IPS-NIHi7 (cell line): ENCODE measurements around the gene MRPL2.

Experiments
- DNase-seq: peaks from one replicate; pipeline ENCODE4 v3.0.0; 2012; ENCODE audit warnings: mixed read lengths; ENCODE audit errors: extremely low spot score

Gene MRPL2

GRCh38 chr6:43021270-43022047 is 37.8 kb downstream of the MRPL2 start, which contains the start of gene RRP36:
TSS of gene RRP36 (plus strand) at chr6:43021623. CDS start at chr6:43021655, 32 bp downstream.
- DNase-seq: peak; percentile 89

- DNase-seq: peak; percentile 78
Measured at GRCh38 chr6:43020847-43021246, 38.4 kb downstream of the MRPL2 start.

DNA sequence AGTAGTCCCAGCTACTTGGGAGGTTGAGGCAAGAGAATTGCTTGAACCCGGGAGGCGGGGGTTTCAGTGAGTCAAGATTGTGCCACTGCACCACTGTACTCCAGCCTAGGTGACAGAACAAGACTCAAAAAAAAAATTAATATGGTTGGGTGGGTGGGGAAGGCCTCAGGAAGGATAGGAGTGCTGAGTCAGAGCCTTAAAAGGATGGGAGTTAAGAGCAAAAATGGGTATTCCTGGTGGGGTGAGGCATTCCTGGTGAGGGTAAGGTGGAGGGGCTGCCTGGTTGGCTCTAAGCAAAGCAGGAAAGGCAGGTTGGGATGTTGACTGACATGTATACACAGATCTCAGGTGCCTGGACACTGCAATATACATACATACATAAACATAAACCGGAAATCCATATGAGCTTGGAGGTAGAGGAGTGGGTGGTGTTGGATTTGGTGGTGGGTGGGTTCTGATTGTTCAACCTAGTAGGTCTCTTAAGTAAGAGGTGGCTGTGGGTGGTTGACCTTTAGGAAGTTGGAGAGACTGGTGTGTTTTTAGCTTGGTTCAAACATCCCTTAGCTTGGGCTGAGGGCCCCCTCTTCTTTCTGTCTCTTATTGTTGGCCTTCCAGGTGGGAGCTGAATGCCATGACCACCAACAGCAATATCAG is 39.1 kb downstream of the MRPL2 start:
- DNase-seq: no peak

GRCh38 chr6:43019152-43019551 is 40.1 kb downstream of the MRPL2 start:
- DNase-seq: no peak

DNA sequence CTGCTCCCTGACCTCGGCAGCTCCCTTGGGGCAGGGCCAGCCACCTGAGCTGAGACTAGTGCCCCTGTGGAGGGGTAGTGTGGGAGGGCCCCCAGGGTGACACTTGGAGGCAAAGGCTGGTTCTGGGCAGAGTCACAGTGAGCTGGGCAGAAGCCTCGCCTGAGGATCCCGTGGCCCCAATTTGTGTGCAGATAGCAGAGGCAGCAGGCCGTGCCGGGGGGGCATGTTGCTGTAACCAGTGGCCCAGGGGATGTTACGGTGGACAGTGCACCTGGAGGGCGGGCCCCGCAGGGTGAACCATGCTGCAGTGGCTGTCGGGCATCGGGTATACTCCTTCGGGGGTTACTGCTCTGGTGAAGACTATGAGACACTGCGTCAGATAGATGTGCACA is 42.3 kb downstream of the MRPL2 start:
- no peak for DNase-seq

DNA sequence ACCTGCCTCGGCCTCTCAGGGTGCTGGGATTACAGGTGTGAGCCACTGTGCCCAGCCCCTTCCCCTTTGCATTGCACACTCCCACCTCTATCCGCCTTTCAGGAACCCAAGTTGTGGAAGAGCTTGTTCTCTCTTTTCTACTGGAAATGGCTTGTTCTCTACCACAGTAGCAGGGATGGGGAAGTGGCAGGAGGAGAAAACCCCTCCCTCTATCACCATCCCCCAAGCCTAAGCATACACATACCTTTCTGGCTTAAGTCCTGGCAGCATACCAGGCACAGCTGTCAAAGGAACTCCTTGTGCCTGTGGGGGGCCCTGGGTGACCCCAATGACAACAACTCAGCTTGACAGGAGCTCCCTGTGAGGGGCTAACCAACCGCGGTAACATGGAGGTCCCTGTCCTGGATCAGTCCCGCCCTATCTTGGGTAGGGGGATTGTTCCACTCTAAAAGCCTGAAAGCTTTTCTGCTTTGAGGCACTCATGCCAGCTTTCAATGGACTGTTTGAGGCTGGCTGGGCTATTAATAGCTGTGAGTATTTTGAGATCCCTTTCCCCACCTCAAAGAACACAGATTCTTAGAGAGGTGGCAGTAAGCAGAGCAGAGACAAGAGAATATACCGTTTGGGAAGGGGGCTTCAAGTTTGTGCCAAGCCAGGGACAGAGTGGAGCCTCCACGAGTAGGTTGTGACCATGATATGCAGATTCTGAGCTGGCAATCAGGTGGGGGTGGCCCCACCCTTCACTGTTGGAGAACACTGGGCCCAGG is 42.9 kb downstream of the MRPL2 start:
- no peak for DNase-seq

GRCh38 chr6:43014434-43014909 is 44.8 kb downstream of the MRPL2 start:
- DNase-seq: no peak

GRCh38 chr6:43013843-43014433 is 45.3 kb downstream of the MRPL2 start, which contains the start of the genes KLHDC3 and MEA1:
TSS of gene KLHDC3 (plus strand) at chr6:43014249. CDS start at chr6:43017193, 2,944 bp downstream.
TSS of gene MEA1 (minus strand) at chr6:43013946. CDS start at chr6:43013813, 133 bp downstream.
- DNase-seq: peak; percentile 99

- DNase-seq: no peak
Measured at GRCh38 chr6:43013097-43013842, 46.0 kb downstream of the MRPL2 start.

DNA sequence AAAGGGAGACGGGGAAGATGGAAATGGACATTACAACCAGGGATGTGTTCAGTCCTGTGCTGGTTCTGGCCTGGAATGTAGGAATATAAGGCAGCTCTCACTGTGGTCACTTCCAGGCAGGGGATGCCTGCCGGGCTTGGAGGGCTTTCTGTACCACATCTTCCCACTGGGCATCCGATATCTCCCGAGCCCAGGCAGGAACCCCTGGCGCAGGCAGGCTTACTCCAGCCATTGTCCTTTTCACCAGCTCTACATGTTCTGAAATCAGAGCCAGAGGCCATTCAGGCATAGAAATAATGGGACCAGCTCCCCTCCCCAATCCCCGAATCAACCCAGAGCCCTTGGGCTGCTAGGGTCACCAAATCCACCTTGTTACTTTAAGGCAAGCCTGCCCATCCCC is 46.9 kb downstream of the MRPL2 start:
- no peak for DNase-seq

DNA sequence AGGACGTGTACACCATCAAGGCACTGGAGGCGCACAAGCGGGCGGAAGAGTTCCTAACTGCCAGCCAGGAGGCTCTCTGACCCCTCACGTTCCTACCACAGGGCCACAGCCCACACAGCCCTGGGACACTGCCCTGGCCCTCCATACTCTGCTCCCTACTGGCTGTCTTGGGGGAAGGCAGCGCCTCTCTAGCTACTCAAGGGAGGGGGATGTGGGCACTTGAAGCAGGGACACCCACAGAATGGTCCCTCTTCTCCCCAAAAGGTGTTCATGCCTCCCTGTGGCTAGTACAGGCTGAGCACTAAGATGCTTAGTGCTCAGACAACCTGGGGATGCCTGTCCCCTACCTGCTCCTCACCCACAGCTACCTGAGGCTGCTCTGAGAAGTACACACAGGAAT is 48.0 kb downstream of the MRPL2 start:
- DNase-seq: no peak

GRCh38 chr6:43009124-43009523 is 50.1 kb downstream of the MRPL2 start:
- peak; percentile 37 for DNase-seq

DNA sequence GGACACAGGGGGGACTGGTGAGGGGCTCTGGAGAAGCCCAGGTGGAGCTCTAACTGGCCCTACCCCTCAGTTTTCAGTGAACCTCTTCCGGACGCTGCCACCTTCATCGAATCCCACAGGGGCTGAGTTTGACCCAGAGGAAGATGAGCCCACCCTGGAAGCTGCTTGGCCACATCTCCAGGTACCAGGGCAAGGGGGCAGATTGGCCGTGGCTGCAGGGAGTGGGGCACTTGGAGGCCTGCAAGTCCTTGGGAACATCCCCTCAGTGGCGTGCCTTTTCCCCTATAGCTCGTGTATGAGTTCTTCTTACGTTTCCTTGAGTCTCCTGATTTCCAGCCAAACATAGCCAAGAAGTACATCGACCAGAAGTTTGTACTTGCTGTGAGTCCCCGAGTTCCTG is 52.1 kb downstream of the MRPL2 start:
- DNase-seq: no peak

DNA sequence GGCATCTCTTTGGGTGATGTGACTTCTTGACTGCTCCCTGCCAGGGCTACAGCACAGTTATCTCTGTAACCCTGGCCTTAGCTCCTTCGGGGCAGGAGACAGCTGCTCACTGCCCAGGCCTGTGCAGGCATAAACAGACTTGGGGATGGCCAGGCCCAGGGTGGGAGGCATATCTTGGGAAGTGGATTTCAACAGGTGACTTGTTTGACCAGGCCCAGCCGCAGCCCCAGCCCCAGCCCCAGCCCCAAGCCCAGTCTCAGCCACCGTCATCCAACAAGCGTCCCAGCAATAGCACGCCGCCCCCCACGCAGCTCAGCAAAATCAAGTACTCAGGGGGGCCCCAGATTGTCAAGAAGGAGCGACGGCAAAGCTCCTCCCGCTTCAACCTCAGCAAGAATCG is 53.0 kb downstream of the MRPL2 start:
- DNase-seq: no peak

DNA sequence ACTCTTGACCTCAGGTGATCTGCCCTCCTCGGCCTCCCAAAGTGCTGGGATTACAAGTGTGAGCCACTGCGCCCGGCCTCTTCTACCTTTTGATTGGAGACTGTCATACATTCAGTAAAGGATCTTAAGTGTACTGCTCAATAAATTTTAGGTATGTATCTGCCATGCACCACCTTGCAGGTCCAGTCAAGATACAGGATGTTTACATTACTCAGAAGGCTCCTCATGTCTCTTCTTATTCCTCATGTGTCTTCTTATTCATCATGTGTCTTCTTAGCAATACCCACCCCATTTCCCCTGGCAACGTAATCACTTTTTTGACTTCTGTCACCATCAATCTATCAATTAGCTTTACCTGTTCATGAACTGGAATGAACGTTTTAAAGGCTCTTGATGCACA is 53.4 kb downstream of the MRPL2 start:
- no peak for DNase-seq
